Measurements from ENCODE around the gene POLRMT. TPM values are rescaled to one million over a fixed set of nuclear protein-coding genes. Genes with fewer than 3 reads are reported as not detected.

POLRMT gene
- total RNA-seq, 1 donor from 2014 or later, result 53.6 TPM

DNA sequence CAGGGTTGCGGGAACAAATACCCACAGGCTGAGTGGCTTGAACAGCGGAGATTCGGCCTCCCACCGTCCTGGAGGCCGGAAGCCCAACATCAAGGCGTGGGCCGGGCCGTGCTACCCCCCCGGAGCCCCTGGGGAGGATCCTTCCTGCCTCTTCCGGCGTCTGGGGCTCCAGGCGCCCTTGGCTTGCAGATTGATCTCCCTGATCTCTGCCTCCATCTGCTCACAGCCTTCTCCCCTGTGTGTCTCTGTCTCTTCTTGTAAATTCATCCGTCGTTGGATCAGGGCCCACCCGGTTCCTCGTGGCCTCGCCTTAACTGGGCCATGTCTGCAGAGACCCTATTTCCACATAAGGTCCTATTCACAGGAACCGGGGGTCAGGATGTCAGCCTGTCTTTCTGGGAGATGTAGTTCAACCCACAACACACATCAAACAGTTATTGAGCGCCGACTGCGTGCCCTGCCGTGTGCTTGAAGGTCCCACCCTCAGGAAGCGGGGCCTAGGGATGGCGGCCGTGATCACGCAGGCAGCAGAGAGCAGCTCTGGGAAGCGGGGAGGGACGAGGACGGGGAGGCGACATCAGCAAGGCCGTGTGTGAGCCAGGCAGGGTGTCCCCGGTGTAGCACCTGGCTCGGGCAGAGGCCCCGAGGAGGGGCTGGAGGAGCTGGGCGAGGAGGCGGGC, 22.4 kb downstream of the POLRMT start:
- TF ChIP-seq CTCF (IDR thresholded peaks at IDR 0.05; ENCODE audit: unreplicated experiment), result no peak
- no peak overlapping the region for H3K27ac Mint-ChIP-seq (ENCODE audit: unreplicated experiment)
- peaks cover 2% of the 10 kb centered on the region for H3K4me1 Mint-ChIP-seq (ENCODE audit: unreplicated experiment)
- no peaks in the 10 kb centered on the region for H3K9me3 Mint-ChIP-seq (ENCODE audit: unreplicated experiment)
- no peak overlapping the region for H3K4me3 Mint-ChIP-seq (ENCODE audit: unreplicated experiment)
- H3K27me3 Mint-ChIP-seq (ENCODE audit: unreplicated experiment), result peaks cover 11% of the 10 kb centered on the region
- peaks cover 13% of the 10 kb centered on the region for H3K36me3 Mint-ChIP-seq (ENCODE audit: low read depth, unreplicated experiment)
- no peak for DNase-seq (ENCODE audit: low spot score)

- H3K27me3 Mint-ChIP-seq (ENCODE audit: unreplicated experiment), result peaks cover 7% of the 10 kb centered on the region
- no peaks in the 10 kb centered on the region for H3K4me1 Mint-ChIP-seq (ENCODE audit: unreplicated experiment)
- DNase-seq (ENCODE audit: low spot score), result no peak
- no peak overlapping the region for H3K27ac Mint-ChIP-seq (ENCODE audit: unreplicated experiment)
- no peak overlapping the region for H3K4me3 Mint-ChIP-seq (ENCODE audit: unreplicated experiment)
- H3K9me3 Mint-ChIP-seq (ENCODE audit: unreplicated experiment), result no peaks in the 10 kb centered on the region
- peaks cover 10% of the 10 kb centered on the region for H3K36me3 Mint-ChIP-seq (ENCODE audit: low read depth, unreplicated experiment)
- TF ChIP-seq CTCF (IDR thresholded peaks at IDR 0.05; ENCODE audit: unreplicated experiment), result no peak
These were observed 23.1 kb downstream of the POLRMT start for GRCh38 chr19:610071-610800.

DNA sequence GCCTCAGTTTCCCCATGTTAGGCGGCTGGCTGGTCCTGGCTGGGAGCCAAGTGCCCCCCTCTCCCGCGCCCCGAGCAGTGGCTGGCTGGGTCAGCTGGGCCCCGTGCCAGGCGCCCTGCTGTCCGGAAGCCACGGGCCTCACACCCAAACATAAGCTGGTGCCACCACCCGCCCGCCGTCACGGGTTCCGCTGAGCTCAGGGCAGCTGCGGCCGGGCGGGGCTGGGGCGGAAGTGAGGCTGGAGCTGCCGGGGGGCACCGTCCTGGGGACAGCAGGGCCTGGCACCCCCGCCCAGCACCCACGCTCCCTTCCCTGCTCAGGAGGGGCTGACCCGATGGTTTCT, 24.4 kb downstream of the POLRMT start:
- Mint-ChIP-seq H3K36me3 (ENCODE audit: low read depth, unreplicated experiment) (peaks cover 4% of the 10 kb centered on the region), H3K27me3 (ENCODE audit: unreplicated experiment) (peaks cover 3% of the 10 kb centered on the region), H3K27ac (ENCODE audit: unreplicated experiment) (no peak overlapping the region), H3K4me3 (ENCODE audit: unreplicated experiment) (no peak overlapping the region), H3K9me3 (ENCODE audit: unreplicated experiment) (no peaks in the 10 kb centered on the region), H3K4me1 (ENCODE audit: unreplicated experiment) (no peaks in the 10 kb centered on the region)
- DNase-seq (ENCODE audit: low spot score), result no peak
- no peak for TF ChIP-seq CTCF (IDR thresholded peaks at IDR 0.05; ENCODE audit: unreplicated experiment)

GRCh38 chr19:608155-609003, 25.0 kb downstream of the POLRMT start:
- H3K36me3 Mint-ChIP-seq (ENCODE audit: low read depth, unreplicated experiment), result peaks cover 4% of the 10 kb centered on the region
- peaks cover 6% of the 10 kb centered on the region for H3K27me3 Mint-ChIP-seq (ENCODE audit: unreplicated experiment)
- no peak overlapping the region for H3K4me3 Mint-ChIP-seq (ENCODE audit: unreplicated experiment)
- no peak for DNase-seq (ENCODE audit: low spot score)
- no peaks in the 10 kb centered on the region for H3K9me3 Mint-ChIP-seq (ENCODE audit: unreplicated experiment)
- no peaks in the 10 kb centered on the region for H3K4me1 Mint-ChIP-seq (ENCODE audit: unreplicated experiment)
- no peak overlapping the region for H3K27ac Mint-ChIP-seq (ENCODE audit: unreplicated experiment)
- no peak for TF ChIP-seq CTCF (IDR thresholded peaks at IDR 0.05; ENCODE audit: unreplicated experiment)
